Activated CD8-positive, alpha-beta memory T cell treated with anti-CD3 and anti-CD28 coated beads for 4 hours (primary cell): ENCODE data around the gene AHRR.

Experiments used
- DNase-seq, 2 donors: peaks; one replicate each; pipeline ENCODE4 v3.0.0-alpha.2; 2020; ENCODE audit warnings: low read depth in 2 of 2

The AHRR gene

DNA sequence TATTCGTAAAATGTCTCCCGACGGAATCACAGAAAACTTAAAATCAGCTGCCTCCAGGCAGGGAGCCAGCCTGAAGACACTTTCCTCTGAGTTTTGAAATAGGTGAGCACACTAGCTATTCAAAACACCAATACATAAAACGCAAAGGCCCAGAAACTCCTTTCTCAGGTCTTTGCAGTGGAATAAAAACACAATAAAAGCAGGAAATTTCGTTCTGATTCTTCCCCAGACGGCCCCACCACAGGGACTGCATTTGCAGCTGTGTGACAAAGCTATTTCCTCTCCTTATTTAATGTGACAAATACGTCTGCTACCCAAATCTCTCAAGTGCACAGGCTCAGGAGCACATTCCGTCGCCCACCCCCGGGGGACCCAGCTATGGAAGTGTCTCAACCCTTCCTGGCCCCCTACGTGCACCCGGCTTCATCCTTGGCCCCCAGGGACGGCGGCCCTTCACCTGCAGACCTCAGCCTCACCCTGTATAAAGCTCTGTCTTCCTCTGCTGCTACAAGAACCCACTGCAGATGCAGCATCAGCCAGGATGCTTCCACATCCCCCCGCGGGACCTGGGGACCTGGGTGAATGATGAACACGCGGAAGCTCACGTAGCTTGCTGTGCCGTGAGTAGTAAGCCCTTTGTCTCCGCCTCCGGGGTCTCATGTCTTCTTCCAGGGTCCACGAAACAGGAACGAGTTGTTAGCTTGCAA lies 24.9 kb downstream of the AHRR start:
- no peak for DNase-seq

DNA sequence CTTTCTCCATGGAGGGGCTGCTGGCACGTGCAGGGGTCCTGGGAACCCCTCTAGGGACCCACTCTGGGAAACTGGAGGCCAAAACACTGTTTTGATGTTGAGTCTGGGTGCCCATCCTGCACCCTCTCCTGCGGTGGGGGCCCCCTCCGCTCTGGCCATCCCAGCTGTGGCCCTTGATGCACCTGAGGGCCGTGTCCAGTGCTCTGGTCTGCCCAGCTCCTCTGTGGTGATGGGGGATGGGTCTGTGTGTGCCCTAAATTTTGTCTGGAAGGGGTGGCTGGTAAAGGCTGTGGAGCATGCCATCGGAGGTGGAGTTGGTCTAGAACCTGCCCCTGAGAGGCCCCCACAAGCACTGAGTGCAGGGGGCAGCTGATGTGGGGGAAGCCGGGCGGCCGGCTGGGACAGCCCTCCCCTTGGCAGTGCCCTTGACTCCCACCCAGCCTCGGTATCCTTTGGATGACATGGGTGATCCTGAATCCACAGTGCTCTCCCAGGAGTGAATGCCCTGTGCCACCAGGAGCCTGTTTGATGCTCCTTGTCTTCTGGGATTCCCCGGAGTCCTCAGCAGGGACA lies 26.3 kb downstream of the AHRR start:
- DNase-seq, result no peak

DNA sequence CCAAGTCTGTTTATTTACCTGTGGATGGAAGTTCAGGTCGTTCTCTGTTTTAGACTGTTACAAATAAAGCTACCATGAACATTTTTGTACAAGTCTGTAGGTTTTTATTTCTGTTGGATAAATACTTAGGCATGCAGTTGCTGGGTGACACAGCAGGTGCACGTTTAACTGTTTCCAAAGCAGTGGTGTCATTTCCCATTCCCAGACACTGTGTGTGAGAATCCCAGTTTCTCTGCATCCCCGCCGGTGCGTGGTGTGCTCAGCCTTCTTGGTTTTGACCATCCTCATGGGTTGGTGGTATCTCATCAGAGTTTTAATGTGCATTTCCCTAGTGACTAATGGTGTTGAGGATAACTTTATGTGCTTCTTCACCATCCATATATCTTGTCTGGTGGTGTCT lies 27.2 kb downstream of the AHRR start:
- DNase-seq, result no peak

DNA sequence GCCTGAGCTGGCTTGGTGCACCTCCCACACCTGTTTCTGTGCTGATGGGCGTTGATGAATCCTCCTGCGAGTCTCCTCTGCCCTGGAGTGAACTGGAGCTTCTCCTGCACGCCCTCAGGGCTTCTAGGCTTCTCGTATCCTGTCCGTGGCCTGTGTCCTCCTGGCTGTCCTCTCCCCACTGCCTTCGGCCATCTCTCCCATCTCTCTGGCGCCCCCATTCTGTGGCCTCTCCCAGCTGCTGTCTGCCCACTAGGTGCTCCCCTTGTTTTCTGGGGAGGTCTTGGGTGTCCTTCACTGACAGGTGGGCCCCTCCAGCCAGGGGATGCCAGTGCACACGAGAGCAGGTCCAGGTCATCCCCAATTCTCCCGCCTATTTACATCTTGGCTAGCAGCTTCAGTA lies 28.8 kb downstream of the AHRR start:
- DNase-seq, result no peak

- no peak for DNase-seq
Observed at GRCh38 chr5:351084-351920, 29.8 kb downstream of the AHRR start.

GRCh38 chr5:351921-352245 lies 30.4 kb downstream of the AHRR start:
- DNase-seq, result no peak

- no peak for DNase-seq
Observed at GRCh38 chr5:352639-353611, 31.4 kb downstream of the AHRR start.

- no peak for DNase-seq
Observed at GRCh38 chr5:353612-354580, 32.4 kb downstream of the AHRR start.

DNA sequence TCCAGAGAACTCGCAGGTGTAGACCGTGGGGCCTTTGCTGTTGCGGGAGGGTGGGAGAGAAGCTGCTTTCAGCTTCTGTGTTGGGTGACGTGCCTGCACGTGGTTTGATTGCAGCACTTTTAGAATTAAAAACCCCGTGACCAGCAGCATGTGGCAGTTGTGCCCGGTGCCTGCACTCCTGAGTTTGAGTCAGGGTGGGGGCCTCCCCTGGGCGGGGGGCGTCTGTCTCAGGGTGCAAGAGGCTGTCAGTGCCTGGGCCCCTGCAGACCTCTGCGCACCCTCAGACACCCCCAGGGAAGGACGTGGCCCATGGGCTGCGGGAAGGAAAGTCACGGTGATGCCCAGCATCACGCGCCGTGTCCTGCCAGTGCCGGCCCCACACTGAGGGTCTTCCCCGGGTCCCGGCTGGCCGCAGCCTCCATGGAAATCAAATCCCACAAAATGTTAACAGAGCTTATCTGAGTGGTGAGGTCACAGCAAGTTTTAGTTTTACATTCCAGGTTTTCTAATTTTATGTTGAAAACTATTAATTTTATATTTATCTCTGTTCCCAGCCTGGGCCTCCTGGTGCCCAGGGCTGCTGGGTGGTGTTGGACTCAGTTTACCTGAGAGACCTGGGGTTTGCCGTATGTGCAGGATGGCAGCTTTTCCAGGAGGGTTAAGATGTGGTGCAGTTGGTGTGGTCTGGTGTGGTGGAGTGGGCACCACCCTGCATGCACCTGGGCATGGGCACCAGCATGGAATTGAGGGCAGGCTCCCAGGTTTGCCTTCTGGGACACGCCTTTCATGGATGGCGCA lies 33.3 kb downstream of the AHRR start:
- DNase-seq, result no peak

GRCh38 chr5:355379-355935 lies 33.9 kb downstream of the AHRR start:
- no peak for DNase-seq

- DNase-seq, result no peak
Observed at GRCh38 chr5:355958-356357, 34.4 kb downstream of the AHRR start.

DNA sequence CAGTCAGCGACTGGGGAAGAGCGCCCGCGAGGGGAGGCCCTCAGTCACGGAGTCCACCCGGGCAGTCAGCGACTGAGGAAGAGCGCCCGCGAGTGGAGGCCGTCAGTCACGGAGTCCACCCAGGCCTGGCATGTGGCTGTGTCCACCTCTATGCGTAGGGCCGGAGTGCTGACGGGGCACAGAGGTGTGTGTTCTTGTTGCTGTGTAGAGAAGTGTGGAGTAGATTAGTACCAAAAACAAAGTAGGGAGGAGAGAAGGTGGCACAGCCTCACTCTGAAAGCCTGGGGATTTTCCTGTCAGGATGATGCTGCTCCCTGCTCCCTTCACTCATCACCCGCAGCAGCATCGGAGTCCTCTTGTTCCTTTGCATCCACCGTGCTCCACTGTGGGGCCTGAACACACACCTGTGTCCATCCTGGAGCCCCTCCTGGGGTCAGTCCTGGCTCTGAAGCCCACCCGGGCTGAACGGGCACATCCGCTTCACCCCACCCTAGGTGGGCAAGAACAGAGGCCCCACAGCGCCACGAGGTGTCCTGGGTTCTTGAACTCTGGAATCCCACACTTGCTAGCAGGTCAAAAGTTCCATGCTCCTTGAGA lies 37.9 kb downstream of the AHRR start:
- no peak for DNase-seq

DNA sequence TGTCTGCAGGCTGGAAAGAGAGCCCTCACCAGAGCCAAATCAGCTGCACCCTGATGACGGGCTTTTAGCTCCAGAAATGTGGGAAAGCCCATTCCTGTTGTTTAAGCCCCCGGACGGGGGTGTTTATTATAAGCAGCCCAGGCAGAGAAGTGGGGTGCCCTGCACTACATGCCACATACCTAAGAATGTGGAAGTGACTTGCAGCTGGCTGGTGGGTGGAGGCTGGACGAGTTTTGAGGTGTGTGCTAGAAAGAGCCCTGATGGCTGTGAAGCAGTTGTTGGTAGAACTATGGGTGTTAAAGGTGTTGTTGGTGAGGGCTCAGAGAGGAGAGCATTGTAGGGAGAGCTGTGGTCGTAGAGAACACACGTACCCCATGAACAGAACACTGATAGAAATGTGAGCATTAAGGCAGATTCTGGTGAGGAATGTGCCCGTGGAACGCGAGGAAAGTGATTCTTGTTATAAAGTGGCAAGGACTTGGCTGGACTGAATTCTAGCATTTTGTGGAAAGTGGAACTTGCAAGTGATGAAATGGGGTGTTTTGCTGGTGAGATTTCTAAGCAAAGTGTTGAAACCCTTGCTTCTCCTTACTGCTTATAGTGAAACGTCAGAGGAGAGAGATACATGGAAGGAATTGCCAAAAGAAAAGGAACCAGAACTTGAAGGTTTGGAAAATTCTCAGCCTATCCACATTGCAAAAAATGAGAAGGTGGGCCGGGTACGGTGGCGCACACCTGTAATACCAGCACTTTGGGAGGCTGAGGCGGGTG lies 38.9 kb downstream of the AHRR start:
- no peak for DNase-seq

GRCh38 chr5:362189-362588 lies 40.7 kb downstream of the AHRR start:
- DNase-seq, result no peak

- DNase-seq, result no peak
Observed at GRCh38 chr5:362978-363765, 41.7 kb downstream of the AHRR start.

DNA sequence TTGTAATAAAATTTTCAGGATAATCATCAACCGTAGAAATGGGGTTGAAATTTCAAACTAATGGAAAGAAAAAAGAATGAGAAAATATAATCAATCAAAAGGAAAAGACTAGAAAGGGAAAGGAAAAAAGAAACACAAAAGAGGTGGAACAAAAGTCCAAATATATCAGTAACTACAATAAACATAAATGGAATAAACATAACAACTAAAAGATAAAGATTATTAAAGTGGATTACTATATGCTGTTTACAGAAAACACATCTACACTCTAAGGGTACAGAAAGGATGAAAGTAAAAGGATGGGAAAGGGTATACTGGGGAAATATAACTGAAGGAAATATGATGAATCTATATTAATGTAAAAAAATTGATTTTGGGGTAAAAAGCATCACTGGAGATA lies 43.0 kb downstream of the AHRR start:
- DNase-seq, result no peak

DNA sequence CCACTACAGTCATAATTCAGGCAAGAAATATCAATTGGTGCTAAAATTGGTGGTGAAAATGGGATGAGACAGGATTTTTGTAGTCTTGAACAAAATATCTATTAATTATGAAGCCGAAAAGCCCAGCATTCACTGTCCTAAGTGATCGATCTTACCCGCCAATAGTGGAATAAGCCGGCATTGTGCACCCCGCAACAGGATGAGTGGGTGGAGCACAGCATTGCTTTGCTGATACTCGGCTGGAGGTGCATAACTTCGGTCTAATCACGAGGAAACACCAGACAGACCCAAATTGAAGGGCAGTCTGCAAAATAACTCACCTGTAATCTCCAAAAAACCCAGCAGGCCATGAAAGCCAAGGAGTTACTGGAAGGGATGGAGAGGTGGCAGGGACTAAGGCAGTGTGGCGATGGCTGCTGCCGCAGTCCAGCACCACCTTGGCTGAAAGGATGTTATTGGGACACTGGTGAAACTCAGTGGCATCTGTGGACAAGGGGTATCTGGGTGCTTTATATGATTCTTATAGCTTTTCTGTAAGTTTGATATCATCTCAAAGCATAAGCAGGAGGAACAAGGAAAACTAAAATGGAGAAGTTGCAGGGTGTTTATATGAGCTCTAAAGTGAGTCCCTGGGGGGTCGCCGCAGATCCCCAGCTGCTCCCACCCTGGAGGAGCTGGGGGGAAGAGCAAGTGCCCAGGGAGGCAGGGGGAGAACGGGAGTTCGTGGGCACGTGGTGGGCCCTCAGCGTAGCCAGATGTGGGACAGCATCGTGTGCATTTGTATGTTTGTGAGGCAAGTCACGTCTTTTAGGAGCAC lies 45.2 kb downstream of the AHRR start:
- DNase-seq, result no peak
